ENCODE results near the gene PLD6. TPM values are rescaled to one million over a fixed set of nuclear protein-coding genes. Genes with fewer than 3 reads are reported as not detected.

The PLD6 gene
- total and polyA plus RNA-seq, 10 of the 15 experiments (the other 5 are each of a cell fraction or from before 2014, with no cell fraction given): 4.7 to 21.4 (median 12.0) TPM

DNA sequence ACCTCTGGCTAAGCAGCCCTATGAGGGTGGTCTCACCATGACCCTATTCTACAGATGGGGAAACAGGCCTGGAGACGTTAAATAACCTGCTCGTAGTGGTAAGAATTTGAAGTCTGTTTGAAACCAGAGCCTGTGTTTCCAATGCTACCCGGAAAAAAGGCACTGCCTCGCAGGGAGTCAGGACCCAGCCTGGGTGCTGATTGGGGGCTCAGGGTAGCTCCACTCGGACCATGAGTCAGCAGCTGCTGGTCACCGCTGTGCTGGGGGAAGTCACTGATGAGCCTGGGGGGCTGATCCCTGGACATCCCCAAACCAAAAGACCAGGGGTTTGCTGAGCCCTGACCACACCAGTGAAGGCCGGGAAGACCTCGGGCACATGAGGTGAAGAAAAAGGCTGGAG is 9.4 kb upstream of the PLD6 start (continued):
- TF ChIP-seq RFX5 (IDR thresholded peaks at IDR 0.05; ENCODE audit: low read depth, low read length): no peak
- TF ChIP-seq TBL1XR1 (IDR thresholded peaks at IDR 0.05; ENCODE audit: low read depth, low read length): no peak

DNA sequence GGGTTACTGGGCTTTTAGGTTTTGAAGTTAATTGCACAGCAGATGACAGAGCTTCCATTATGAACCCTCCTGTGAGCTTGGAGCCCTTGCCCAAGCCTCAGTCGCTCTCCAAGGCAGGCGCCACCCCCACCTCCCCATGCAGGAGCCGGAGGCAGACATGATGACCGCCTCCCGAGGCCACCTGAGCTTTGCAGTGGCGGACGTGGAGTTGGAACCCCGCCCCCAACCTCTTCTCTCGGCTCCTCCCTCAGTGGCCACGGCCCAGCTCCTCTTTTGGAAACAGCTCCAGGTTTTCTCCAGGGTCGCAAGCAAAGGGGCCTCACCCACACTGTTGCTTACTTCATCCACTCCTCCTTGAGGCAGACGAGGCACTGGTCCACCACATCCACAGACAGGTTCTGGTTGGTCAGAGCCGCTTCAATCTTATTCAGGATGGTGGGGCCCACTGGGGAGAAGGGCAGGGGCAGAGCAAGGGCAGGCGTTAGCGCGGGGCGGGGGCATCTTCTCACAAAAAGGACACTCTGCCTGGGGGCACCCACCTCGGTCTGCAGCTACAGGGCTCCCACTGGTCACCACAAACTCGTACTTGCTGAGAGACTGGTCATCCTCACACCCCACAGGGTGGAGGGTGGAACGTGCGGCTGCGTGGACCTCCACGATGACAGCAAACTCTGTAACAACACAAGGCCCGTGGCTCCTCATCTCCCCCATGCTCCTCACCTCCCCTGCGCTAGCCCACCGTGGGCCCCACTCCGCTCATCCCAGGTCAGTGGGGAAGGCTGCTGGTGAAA is 8.7 kb upstream of the PLD6 start:
- Histone ChIP-seq H3K4me3 (no peak overlapping the region), H3K27me3 (replicated peaks in 1 of 2; ENCODE audit: control insufficient read depth in 2 of 2, insufficient read depth in 2 of 2, low read length in 1 of 2) (no peaks in the 10 kb centered on the region), H3K79me2 (ENCODE audit: control insufficient read depth, insufficient read depth, low read length) (no peaks in the 10 kb centered on the region), H3K27ac (ENCODE audit: control insufficient read depth, insufficient read depth) (no peak overlapping the region), H3K9ac (ENCODE audit: control insufficient read depth, insufficient read depth, low read length) (no peak overlapping the region), H3K9me3 (replicated peaks; ENCODE audit: control insufficient read depth, insufficient read depth, low read length) (no peaks in the 10 kb centered on the region), H3K4me1 (ENCODE audit: control insufficient read depth, insufficient read depth, low read length) (no peaks in the 10 kb centered on the region), H2AFZ (ENCODE audit: control insufficient read depth, low read depth, low read length) (no peak overlapping the region), H3K36me3 (ENCODE audit: control insufficient read depth in 2 of 2, insufficient read depth in 2 of 2, low read length in 1 of 2) (peaks cover 13 to 19% of the 10 kb centered on the region in 2 experiments), H3K4me2 (ENCODE audit: control insufficient read depth, insufficient read depth) (no peak overlapping the region), H4K20me1 (ENCODE audit: control insufficient read depth, insufficient read depth) (no peaks in the 10 kb centered on the region)
- RAD21 ChIA-PET (ENCODE audit: unreplicated experiment): no interaction called here
- WGBS (ENCODE audit: insufficient coverage, insufficient replicate concordance, low lambda C conversion rate, missing lambda C conversion rate): 94% methylated on average over 27 of the region's 27 CpGs
- in situ Hi-C loops (cut with MboI): no loop called here
- SMC1A ChIA-PET (ENCODE audit: uncharacterized antibody, unreplicated experiment): interaction anchor here (0.6 kb wide), 1 partner anchor 66 kb away, joined by 3 read pairs; no protein-coding TSS in a partner anchor
- intact Hi-C loops (cut with micrococcal nuclease; ENCODE audit: unreplicated experiment): no loop called here
- CTCF ChIA-PET: no interaction called here
- TF ChIP-seq BACH1 (IDR thresholded peaks at IDR 0.05; ENCODE audit: borderline replicate concordance) (no peak), SRF (IDR thresholded peaks at IDR 0.05; ENCODE audit: low read depth in 2 of 2, low read length in 2 of 2) (no peak), PML (IDR thresholded peaks at IDR 0.05; ENCODE audit: low read length) (no peak)
- TF ChIP-seq, protein P1, sequence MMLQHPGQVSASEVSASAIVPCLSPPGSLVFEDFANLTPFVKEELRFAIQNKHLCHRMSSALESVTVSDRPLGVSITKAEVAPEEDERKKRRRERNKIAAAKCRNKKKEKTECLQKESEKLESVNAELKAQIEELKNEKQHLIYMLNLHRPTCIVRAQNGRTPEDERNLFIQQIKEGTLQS (IDR thresholded peaks at IDR 0.05; ENCODE audit: borderline replicate concordance, extremely low read depth, low read depth, low read length): no peak
- ATAC-seq (no peak), FAIRE-seq (no peak), DNase-seq (ENCODE audit: low read depth, low spot score) (no peak)
- BruUV-seq (replicated peaks): no TSS peak
- POLR2A ChIA-PET: interaction anchor here (0.5 kb wide), 1 partner anchor 51 kb away, joined by 4 read pairs; no protein-coding TSS in a partner anchor

All from GM12878 (cell line).